NOMO-1 treated with DMSO at 0.1 percent for 48 hours (cell line): ENCODE measurements around the gene TRIM44.
"Not testable (repeated sequence)": the region's sequence is repeated elsewhere in the genome, so short reads cannot be mapped to it uniquely, and the experiment has no call there.

Source experiments
- DNase-seq: peaks from one replicate; lab custom pipeline; 2025; ENCODE audit not compliant: unreplicated experiment; lab: John Stamatoyannopoulos, UW

TRIM44 gene

GRCh38 chr11:35632301-35632700, 30.3 kb upstream of the TRIM44 start:
- DNase-seq = no peak

DNA sequence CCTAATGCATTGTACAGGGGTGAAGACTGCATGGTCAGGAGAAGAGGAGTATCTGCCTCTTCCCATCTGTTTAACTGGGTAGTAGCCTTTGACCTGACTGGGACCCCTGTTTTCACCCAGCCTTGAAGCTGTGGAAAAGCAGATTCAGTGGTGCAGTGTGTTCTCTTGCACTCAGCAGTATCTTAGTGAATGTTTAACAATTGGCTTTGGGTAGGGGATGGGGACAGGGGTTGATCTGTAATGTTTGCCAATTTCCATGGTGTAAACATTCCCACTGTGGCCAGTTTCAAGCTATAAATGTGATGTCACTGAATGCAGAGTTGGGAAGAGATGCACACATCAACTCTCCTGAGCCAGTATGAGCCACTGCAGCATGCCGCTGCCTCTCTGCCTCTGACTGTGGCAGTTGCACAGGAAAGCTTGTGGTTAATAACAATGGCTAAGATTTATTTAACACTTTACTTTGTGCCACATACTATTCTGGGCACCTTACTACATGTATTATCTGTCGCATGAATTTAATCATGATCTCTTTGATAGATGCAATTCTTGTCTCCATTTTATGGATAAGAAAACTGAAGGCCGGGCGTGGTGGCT, 28.6 kb upstream of the TRIM44 start:
- DNase-seq = no peak

- DNase-seq = no peak
These were observed 26.6 kb upstream of the TRIM44 start for GRCh38 chr11:35635933-35636332.

GRCh38 chr11:35639591-35640179, 22.9 kb upstream of the TRIM44 start:
- DNase-seq = no peak

DNA sequence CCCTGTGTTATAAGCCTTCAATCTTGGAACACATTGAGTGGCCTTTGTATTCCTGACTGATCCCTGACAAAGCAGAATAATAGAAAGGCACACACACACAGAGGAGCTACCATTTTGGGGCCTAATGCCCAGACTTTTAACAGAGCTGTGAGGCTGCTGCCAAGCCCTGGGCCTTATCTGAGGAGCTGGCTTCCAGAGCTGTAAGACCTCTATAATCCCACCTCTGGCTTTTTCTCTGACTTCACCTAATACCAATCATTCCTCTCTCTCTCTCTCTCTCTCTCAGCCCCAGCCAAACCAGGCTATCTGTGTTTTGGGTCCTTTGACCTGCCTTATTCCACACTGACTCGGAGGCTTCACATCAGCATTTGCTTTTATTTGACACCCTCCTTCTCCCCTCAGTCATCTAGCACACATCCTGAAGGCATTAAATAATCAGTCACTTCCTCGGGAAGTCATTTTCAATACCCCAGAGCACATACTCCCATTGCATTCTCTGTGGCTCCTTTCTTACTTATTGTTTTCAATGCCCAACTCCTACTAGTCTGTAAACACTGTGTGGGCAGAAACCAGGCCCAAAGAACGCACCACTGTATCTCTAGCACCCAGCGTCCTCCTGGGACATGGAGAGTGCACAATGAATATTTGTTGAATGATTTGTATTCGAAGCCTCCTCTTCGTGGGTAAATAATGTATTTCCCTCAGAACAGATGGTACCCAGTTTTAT, 21.2 kb upstream of the TRIM44 start:
- DNase-seq = no peak

GRCh38 chr11:35641964-35642363, 20.6 kb upstream of the TRIM44 start:
- no peak for DNase-seq

DNA sequence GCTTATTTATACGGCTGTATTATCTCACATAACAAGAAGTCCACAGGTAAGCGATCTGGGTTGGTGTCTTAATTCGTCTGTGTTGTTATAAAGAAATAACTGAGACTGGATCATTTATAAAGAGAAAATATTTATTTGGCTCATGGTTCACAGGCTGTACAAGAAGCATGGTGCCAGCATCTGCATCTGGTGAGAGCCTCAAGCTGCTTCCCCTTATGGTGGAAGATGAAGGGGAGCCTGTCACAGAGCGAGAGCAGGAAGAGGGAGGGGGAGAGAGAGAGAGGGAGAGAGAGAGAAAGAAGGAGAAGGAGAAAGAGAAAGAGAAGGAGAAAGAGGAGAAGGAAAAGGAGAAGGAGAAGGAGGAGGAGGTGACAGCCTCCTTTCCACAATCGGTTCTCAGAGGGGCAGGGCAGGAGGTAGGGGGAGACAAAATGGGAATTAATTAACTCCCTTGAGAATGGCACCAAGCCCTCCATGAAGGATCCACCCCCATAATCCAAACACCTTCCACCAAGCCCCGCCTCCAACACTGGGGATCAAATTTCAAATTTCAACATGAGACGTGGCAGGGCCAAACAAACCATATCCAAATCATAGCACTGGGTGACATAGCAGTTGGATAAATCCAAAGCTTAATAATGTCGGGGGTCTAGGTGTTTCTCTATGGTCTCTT, 15.0 kb upstream of the TRIM44 start:
- no peak for DNase-seq

GRCh38 chr11:35650006-35650405, 12.6 kb upstream of the TRIM44 start:
- DNase-seq = no peak

DNA sequence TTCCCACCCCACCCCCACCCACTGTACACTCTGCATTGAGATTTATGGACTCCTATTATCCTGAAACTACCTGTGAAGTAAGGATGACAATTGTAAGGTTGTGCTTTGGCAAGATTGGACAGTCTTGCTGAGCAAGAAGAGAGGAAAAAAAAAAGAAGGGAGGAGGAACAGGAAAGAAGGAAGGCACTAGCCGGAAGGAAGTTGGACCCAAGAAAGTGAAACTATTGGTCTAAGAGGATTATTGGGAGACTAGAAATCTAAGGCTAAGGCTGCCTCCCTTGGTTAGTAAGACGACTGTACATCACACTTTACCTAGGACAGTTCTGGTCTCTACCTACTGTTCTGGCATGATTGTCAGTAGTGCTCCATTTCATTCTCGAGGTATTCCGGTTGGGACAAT, 12.1 kb upstream of the TRIM44 start:
- no peak for DNase-seq

- DNase-seq = no peak
These were observed 11.3 kb upstream of the TRIM44 start for GRCh38 chr11:35651263-35651662.

DNA sequence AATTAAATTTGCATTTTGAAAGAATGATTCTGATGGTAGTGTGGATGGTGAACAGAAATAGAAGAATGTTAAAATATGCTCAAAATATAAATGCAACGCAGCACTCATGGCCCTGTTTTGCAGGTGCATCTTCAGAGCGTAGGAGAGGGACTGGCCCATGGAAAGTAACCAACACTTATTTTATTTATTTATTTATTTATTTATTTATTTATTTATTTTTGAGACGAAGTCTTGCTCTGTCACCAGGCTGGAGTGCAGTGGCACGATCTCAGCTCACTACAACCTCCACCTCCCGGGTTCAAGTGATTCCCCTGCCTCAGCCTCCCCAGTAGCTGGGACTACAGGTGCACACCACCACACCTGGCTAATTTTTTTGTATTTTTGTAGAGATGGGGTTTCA, 9.8 kb upstream of the TRIM44 start:
- not testable (repeated sequence) for DNase-seq

DNA sequence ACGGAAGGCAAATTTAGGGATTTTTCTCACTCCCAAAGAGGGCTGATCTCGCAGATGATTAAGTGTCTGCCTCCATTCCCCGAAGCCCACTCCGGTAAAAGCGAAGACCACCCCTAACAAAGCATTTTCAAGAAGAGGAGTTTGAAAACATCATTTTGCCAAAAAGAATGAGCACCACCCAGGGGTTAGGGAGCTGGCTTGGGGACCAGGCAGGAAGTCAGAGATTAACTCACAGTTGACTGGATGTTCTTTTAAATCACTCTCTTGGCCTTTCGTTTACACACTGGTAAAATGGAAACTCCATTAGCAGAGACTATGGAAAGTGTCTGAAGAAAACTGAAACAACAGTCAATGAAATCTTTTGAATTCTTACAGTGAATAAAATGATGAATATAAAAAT, 7.9 kb upstream of the TRIM44 start:
- DNase-seq = no peak

DNA sequence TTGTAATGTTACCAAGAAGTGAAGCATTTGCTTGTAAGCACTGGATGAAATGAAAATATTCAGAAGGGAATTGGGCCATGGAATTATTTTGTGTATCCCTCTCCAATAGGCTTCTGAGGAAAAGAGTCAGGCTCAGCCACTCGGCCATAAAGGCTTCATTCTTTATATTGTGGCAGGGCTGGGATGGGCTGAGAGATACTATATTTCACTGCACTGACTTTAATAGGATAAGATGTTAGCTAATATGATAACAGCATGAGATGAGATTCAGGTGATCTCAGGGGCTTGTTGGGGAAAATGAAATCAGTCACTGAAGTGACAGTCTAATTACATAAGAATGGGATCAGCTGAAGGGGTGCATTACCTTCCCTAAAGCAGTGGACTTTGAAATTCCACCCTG, 7.3 kb upstream of the TRIM44 start:
- DNase-seq = no peak

DNA sequence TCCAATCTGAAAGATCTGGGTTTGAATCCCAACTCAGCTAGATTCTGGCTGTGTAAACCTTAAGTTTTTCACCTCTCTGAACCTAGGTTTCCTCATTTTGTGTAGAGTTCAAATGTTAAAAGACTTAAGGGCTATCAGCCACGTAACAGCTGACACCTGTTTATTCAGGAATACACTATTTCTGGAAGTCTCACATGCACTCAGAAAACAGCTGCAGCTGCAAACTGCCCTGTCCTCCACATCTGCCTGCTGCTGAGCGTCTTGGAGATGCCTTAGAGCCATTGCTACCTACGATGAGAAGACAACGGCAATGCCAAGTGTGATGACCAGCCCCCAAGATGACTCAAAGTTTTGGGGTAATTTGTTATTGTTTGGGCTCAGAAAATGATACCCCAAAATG, 6.7 kb upstream of the TRIM44 start:
- DNase-seq = no peak

DNA sequence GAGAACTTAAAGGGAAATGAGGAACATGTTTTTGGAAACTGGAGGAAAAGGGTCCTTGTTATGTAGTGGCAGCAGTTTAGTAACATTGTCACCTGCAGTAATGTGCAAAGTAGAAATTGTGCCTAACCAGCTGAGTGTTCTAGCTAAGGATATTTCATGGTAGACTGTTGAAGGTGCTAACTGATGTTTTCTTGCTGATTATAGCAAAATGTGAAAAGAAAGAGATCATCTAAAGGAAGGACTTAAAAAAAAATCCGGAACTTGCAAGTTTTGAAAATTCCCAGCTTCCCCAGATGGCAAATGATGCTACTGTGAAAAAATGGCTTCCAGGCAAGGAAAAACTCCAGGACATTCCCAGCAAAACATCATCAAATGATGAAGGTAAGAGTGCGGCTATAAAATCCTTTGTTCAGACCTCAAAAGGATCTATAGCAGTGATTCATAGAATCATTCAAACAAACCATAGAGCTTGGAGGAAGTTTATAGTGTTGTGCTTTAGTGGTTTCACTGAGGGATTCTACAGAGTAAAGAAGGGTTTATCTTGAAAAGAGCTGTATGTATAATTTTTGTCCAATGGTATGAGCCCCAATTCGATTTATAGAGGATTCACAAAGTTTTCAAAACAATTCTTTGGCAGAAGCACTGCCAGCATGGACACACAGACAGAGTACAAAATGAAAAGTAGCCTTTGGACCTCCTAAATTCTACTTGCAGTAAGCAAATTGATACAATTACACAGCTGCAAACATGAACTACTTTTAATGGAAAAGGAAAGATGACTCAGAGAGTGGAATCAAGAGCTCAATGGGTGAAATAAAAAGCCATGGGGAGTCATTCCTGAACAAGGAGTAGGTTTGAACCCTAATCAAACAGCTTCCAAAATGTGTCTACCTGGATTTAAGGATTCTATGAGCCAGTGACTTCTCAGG, 4.3 kb upstream of the TRIM44 start:
- DNase-seq = no peak

GRCh38 chr11:35661534-35661933, 1.0 kb upstream of the TRIM44 start:
- no peak for DNase-seq

DNA sequence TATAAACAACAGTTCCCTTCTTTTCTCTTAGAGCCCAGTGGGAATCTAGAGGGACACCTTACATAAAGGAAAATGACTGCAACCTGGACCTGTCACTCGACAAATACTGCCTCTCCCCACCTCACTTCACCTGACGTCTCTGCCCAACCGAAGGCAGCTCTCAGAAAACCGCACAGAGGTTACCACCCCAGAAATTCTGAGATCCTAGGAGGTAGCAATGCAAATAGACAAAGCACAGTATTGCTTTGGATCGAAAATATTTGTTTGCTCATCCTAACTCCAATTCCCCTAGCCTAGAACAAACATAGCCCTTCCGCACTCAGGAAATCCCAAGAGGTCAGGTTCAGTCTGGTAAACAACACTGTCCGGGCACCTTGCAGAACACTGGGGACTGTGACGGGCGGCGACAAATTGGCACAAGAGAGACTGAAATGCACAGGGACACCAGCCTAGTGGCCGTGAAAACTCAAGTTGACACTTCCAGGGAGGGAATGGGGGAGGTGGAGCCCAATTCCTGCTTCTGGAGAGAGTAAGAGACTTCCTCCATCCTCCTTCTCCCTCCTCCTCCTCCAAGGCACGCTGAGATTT, 420 bp upstream of the TRIM44 start:
- DNase-seq = peak; percentile 39

GRCh38 chr11:35663408-35663702, 780 bp downstream of the TRIM44 start:
- no peak for DNase-seq

DNA sequence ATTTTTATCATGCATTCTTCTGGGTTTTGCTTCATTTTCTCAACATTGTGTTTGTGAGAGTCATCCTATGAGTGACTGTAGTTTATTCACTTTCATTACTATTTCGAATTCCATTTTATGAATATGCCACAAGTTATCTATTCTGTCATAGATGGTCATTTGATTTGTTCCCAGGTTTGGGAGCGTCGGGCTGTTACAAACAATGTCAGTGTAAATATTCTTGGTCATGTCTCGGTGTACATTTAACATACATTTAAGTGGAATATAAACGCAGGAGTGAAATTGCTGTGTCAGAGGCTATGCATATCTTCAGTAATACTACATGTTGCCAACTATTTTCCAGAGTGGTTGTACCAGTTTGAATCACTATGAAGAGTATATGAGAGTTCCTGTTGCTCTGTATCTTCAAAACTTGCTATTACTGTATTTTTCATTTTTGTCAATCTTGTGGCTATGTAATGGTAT, 2.4 kb downstream of the TRIM44 start:
- DNase-seq = no peak

DNA sequence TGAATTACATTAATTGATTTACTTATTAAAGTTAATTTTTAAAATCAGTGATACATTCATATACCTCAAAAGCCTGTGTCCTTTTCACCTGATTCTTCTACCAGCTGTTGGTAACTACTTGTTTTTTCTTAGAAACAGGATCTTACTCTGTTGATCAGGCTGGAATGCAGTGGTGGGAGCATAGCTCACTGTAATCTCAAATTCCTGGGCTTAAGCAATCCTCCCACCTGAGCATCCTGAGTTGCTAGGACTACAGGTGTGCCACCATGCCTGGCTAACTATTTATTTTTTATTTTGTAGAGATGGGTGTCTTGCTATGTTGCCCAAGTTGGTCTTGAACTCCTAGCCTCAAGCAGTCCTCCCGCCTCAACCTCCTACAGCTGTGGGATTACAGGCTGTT, 4.7 kb downstream of the TRIM44 start:
- DNase-seq = no peak

- not testable (repeated sequence) for DNase-seq
These were observed 5.8 kb downstream of the TRIM44 start for GRCh38 chr11:35668350-35668749.
